GM21529 (cell line): ENCODE results near the gene TREML4.

Experiments
- ATAC-seq: cut with Tn5 transposase; IDR thresholded peaks from one replicate; pipeline ENCODE4 v1.9.1; 2021; ENCODE audit not compliant: unreplicated experiment

Gene TREML4

GRCh38 chr6:41252401-41253169 is 24.4 kb downstream of the TREML4 start:
- ATAC-seq, result no peak

- ATAC-seq, result no peak
Observed at GRCh38 chr6:41255110-41255509, 27.0 kb downstream of the TREML4 start.

GRCh38 chr6:41255638-41256246 is 27.6 kb downstream of the TREML4 start:
- ATAC-seq, result no peak

- peak; percentile 90 for ATAC-seq
Observed at GRCh38 chr6:41256383-41256782, 28.2 kb downstream of the TREML4 start.

GRCh38 chr6:41257369-41258195 is 29.4 kb downstream of the TREML4 start:
- no peak for ATAC-seq

- ATAC-seq, result no peak
Observed at GRCh38 chr6:41258196-41258493, 30.0 kb downstream of the TREML4 start.

GRCh38 chr6:41262401-41262800 is 34.3 kb downstream of the TREML4 start:
- no peak for ATAC-seq

- no peak for ATAC-seq
Observed at GRCh38 chr6:41263267-41263666, 35.1 kb downstream of the TREML4 start.

GRCh38 chr6:41266541-41266940 is 38.4 kb downstream of the TREML4 start:
- no peak for ATAC-seq

- ATAC-seq, result no peak
Observed at GRCh38 chr6:41268478-41268877, 40.3 kb downstream of the TREML4 start.

- no peak for ATAC-seq
Observed at GRCh38 chr6:41269166-41269565, 41.0 kb downstream of the TREML4 start.

GRCh38 chr6:41269716-41270115 is 41.6 kb downstream of the TREML4 start:
- no peak for ATAC-seq

- ATAC-seq, result no peak
Observed at GRCh38 chr6:41271901-41272395, 43.8 kb downstream of the TREML4 start.

- no peak for ATAC-seq
Observed at GRCh38 chr6:41272591-41273240, 44.6 kb downstream of the TREML4 start.

GRCh38 chr6:41273714-41274113 is 45.6 kb downstream of the TREML4 start:
- no peak for ATAC-seq

- ATAC-seq, result no peak
Observed at GRCh38 chr6:41274256-41274655, 46.1 kb downstream of the TREML4 start.

- no peak for ATAC-seq
Observed at GRCh38 chr6:41275489-41275888, 47.3 kb downstream of the TREML4 start.

- no peak for ATAC-seq
Observed at GRCh38 chr6:41277605-41278004, 49.5 kb downstream of the TREML4 start.

GRCh38 chr6:41278699-41279405 is 50.7 kb downstream of the TREML4 start:
- no peak for ATAC-seq

- no peak for ATAC-seq
Observed at GRCh38 chr6:41280381-41281057, 52.4 kb downstream of the TREML4 start.
